Right lobe of liver (tissue), 6 donors: Measurements from ENCODE around the gene CALML3. TPM values are rescaled to one million over a fixed set of nuclear protein-coding genes. Genes with fewer than 3 reads are reported as not detected.

Experiments used
- ATAC-seq, 4 donors: fragments of 200-7000 bp; cut with Tn5 transposase; one replicate each; pipeline ENCODE4 v1.9.1; 2020; ENCODE audit warnings: mild to moderate bottlenecking in 4 of 4, moderate library complexity in 4 of 4
- DNase-seq, 3 donors: peaks; one replicate each; pipeline ENCODE4 v3.0.0-alpha.2; 2020
- H3K27ac ChIP-seq, 3 donors: fragments of 200-600 bp; one replicate each; pipeline ENCODE4 v1.8.0; 2022
- H3K27me3 ChIP-seq, 2 donors: fragments of 200-600 bp; one replicate each; pipeline ENCODE4 v1.8.0; 2022
- H3K36me3 ChIP-seq, 4 donors: fragments of 200-600 bp; sonication (generic) in 1 of 4; one replicate each; pipeline versions ENCODE4 v1.5.1 to v1.8.0; 2017 to 2022; ENCODE audit warnings: control low read depth in 1 of 4
- H3K4me1 ChIP-seq, 4 donors: fragments of 200-600 bp; sonication (generic) in 1 of 4; one replicate each; pipeline versions ENCODE4 v1.5.1 to v1.8.0; 2017 to 2022; ENCODE audit warnings: control low read depth in 1 of 4
- H3K4me3 ChIP-seq, 3 donors: fragments of 200-600 bp; one replicate each; pipeline ENCODE4 v1.8.0; 2022
- H3K9me3 ChIP-seq, 4 donors: fragments of 200-600 bp; sonication (generic) in 1 of 4; one replicate each; pipeline versions ENCODE4 v1.5.1 to v1.8.0; 2017 to 2022; ENCODE audit warnings: control low read depth in 1 of 4
- CTCF ChIP-seq, 4 donors: fragments of 200-600 bp in 3 of 4; fragments of 450-650 bp in 1 of 4; IDR thresholded peaks; one replicate each; pipeline versions ENCODE4 v1.5.1 to v1.8.0; 2016 to 2022; ENCODE audit warnings: antibody characterized with exemption in 4 of 4, mild to moderate bottlenecking in 2 of 4
- POLR2A ChIP-seq: fragments of 450-650 bp; IDR thresholded peaks from one replicate; pipeline ENCODE4 v1.6.1; 2017; ENCODE audit warnings: antibody characterized with exemption, mild to moderate bottlenecking
- WGBS: methylation state at CpG from one replicate; pipeline ENCODE4 v1.1.6; 2018; ENCODE audit warnings: low coverage, low lambda C conversion rate; ENCODE audit not compliant: insufficient coverage; ENCODE audit errors: missing lambda C conversion rate; 5-methylcytosine and 5-hydroxymethylcytosine counted together
- intact Hi-C, 2 donors: fragments of 100-400 bp; cut with DNase I; formaldehyde crosslinking; loops; one replicate each; pipeline versions ENCODE4 v1.11.2 to v1.14.1; 2022
- total RNA-seq, 6 experiments: library from RNA; depleted of rRNA in 2 of 6; stranded (reverse); fragments of >200 nt in 2 of 6; fragmentation: NEBNext Ultra II Directional in 3 of 6; extraction: Animal tissue kit (Norgen Biotek cat#: 25700) in 3 of 6; gene quantifications; one replicate each; pipeline versions ENCODE4 v1.1.0 to v1.2.4, GENCODE V29; 2016 to 2023
- donor health status: DM: no; HTN: yes; CAD: no.
- donor health status: DM: no; HTN: no; CAD: no.
- donor health status: DM: no; HTN: no; CAD: no.
- donor health status: DM: no; HTN: yes; CAD: no.
- donor health status: DM: no; HTN: yes; CAD: no.

The CALML3 gene
- total RNA-seq, 6 experiments from 2014 or later = 0.22 TPM; not detected in 5

GRCh38 chr10:5511231-5511884 is 13.4 kb upstream of the CALML3 start:
- no peak for ATAC-seq
- WGBS = 92% methylated on average over 10 of the region's 32 CpGs
- Histone ChIP-seq H3K4me1 (no peaks in the 10 kb centered on the region), H3K36me3 (no peaks in the 10 kb centered on the region), H3K9me3 (no peaks in the 10 kb centered on the region), H3K4me3 (no peak overlapping the region), H3K27ac (no peak overlapping the region), H3K27me3 (no peaks in the 10 kb centered on the region)
- intact Hi-C loops = no loop called here
- TF ChIP-seq POLR2A (no peak), CTCF (IDR thresholded peaks at IDR 0.05) (no peak)
- no peak for DNase-seq

- Histone ChIP-seq H3K27ac (no peak overlapping the region), H3K27me3 (no peaks in the 10 kb centered on the region), H3K36me3 (no peaks in the 10 kb centered on the region), H3K9me3 (no peaks in the 10 kb centered on the region), H3K4me3 (no peak overlapping the region), H3K4me1 (no peaks in the 10 kb centered on the region)
- no peak for ATAC-seq
- WGBS = 86% methylated on average over 16 of the region's 17 CpGs
- intact Hi-C loops = no loop called here
- TF ChIP-seq POLR2A = no peak
- TF ChIP-seq CTCF (IDR thresholded peaks at IDR 0.05) = no peak
- no peak for DNase-seq
Measured at GRCh38 chr10:5511885-5512280, 12.9 kb upstream of the CALML3 start.

GRCh38 chr10:5512331-5512730 is 12.4 kb upstream of the CALML3 start:
- DNase-seq (no peak), ATAC-seq (no peak)
- Histone ChIP-seq H3K9me3 (peaks cover 0 to under 1% (median 0%) of the 10 kb centered on the region in 4 donors), H3K27me3 (no peaks in the 10 kb centered on the region), H3K36me3 (no peaks in the 10 kb centered on the region), H3K27ac (no peak overlapping the region), H3K4me3 (no peak overlapping the region), H3K4me1 (peaks cover 0 to 3% (median 1%) of the 10 kb centered on the region in 4 donors)
- no peak for TF ChIP-seq POLR2A
- no peak for TF ChIP-seq CTCF (IDR thresholded peaks at IDR 0.05)
- WGBS = 91% methylated on average over 17 of the region's 25 CpGs
- intact Hi-C loops = no loop called here

- no peak for ATAC-seq
- Histone ChIP-seq H3K36me3 (no peaks in the 10 kb centered on the region), H3K4me3 (no peak overlapping the region), H3K4me1 (peaks cover 0 to 10% (median 5%) of the 10 kb centered on the region in 4 donors), H3K9me3 (peaks cover 0 to 3% (median 0%) of the 10 kb centered on the region in 4 donors), H3K27ac (no peak overlapping the region), H3K27me3 (no peaks in the 10 kb centered on the region)
- intact Hi-C loops = no loop called here
- 80% methylated on average over 15 of the region's 15 CpGs for WGBS
- TF ChIP-seq POLR2A (no peak), CTCF (IDR thresholded peaks at IDR 0.05) (no peak)
- DNase-seq = no peak
Measured at GRCh38 chr10:5512881-5513612, 11.7 kb upstream of the CALML3 start.
